Measurements from ENCODE around the gene MAS1L. TPM values are rescaled to one million over a fixed set of nuclear protein-coding genes. Genes with fewer than 3 reads are reported as not detected.

Gene MAS1L
- total RNA-seq, 1 donor from 2014 or later: 0.36 TPM

DNA sequence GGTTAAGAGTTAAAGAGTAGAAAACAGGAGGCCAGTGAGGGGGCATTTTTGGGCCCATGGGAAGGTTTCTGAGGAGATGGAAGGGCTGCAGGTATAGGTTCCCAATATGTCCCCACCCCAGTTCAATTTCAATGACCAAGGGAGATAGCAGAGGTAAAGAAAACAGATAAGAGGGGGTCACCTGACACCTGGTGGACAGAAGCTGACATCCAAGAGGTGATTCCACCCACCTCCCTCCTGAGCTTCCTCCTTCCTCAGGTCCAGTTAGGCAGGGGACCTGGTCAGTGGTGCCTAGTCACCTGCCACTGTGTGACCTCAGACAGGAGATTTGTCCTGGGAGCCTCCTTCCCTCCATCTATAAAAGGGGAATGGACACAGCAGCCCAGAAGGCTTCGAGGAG, 29.5 kb upstream of the MAS1L start:
- ATAC-seq (no peak), DNase-seq (ENCODE audit: low spot score) (no peak)
- intact Hi-C loops (cut with DNase I): no loop called here

DNA sequence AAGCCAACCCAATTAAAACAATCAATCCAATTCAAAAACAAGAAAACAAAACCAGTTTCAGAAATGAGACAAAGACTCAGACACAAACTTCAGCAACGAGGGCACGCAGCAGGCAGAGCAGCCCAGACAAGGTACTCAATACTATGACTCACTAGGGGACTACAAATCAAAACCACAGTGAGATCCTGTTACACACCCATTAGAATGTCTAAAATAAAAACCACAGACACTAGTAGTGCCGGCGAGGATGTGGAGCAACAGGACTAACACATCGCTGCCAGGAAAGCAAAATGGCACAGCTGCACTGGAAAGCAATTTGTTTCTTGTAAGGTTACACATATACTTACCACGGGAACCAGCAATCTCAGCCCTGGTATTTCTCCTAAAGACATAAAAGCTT, 28.4 kb upstream of the MAS1L start:
- DNase-seq (ENCODE audit: low spot score) (no peak), ATAC-seq (no peak)
- intact Hi-C loops (cut with DNase I): no loop called here

- intact Hi-C loops (cut with DNase I): no loop called here
- ATAC-seq (no peak), DNase-seq (ENCODE audit: low spot score) (no peak)
Measured at GRCh38 chr6:29510746-29511300, 23.1 kb upstream of the MAS1L start.

GRCh38 chr6:29510202-29510601, 22.4 kb upstream of the MAS1L start:
- intact Hi-C loops (cut with DNase I): no loop called here
- DNase-seq (ENCODE audit: low spot score) (no peak), ATAC-seq (no peak)

- DNase-seq (ENCODE audit: low spot score): no peak
- ATAC-seq: no peak
- intact Hi-C loops (cut with DNase I): no loop called here
Measured at GRCh38 chr6:29509711-29510110, 22.0 kb upstream of the MAS1L start.

DNA sequence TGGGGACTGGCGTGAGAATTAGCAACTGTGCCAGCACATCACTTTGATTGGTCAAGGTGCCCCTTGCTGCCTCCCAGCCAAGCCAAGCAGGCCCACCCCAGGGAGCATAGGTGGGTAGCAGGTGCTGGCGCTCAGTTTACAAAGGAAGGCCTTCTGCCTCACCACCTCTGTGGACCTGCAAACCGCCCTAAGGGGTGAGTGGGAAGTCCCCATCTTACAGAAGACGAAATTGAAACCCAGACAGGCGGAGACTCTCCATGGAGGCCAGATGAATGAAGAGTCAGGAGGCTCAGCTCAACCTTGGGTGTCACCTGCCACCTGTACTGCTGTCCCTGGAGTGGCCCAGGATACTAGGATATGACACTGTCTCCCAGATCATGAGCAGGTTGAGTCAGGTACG, 21.5 kb upstream of the MAS1L start:
- intact Hi-C loops (cut with DNase I): no loop called here
- DNase-seq (ENCODE audit: low spot score) (no peak), ATAC-seq (no peak)

GRCh38 chr6:29507319-29507718, 19.6 kb upstream of the MAS1L start:
- DNase-seq (ENCODE audit: low spot score) (no peak), ATAC-seq (no peak)
- intact Hi-C loops (cut with DNase I): no loop called here

DNA sequence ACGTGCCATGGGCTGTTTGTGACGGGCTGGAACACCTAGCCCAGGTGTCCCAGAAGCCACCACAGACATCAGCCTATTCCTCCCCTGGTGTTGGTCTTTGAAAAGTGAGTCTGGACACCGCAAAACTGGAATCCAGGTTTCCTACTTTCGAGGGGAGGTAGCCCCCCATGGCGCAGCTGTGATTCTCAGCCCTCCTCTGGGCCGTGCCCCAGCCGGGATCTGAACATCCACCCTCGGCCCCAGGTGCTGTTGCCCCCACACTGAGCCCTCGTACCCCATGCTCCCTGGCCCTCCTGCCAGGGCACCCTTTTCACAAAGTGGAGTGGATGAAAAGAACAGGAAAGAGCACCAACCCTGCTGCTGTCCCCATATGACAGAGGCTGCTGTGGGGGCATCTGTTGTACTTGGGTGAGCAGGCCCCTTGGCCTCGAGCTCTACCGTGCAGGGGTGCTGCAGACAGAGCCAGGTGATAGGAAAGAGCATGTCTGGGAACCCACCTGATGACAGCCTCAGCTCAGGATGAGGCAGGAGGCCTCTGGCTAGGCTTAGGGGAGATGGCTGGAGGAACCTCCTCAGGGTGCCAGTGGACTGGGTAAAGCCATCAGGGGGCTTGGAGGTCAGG, 18.8 kb upstream of the MAS1L start:
- ATAC-seq: no peak
- intact Hi-C loops (cut with DNase I): no loop called here
- DNase-seq (ENCODE audit: low spot score): no peak

- DNase-seq (ENCODE audit: low spot score) (no peak), ATAC-seq (no peak)
- intact Hi-C loops (cut with DNase I): no loop called here
Measured at GRCh38 chr6:29505808-29506207, 18.1 kb upstream of the MAS1L start.

DNA sequence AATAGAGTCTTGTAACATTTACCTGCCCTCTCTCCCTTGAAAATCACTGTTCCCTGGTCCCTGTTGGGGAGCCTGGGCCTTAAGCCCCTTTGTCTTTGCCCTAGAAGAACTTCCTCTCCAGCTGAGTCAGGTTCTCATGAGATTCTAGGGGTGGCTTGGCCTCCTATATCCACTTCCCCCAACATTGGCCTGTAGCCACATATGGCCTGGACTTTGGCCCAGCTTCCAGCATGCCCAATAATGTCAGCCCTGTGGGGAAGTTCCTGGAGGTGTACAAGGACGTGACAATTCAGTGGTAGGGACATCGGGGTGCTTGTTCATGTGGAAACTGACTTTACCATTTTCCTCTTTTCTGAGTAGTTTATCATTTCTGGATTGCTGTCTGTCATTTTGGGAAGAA, 17.2 kb upstream of the MAS1L start:
- DNase-seq (ENCODE audit: low spot score) (no peak), ATAC-seq (no peak)
- intact Hi-C loops (cut with DNase I): no loop called here

DNA sequence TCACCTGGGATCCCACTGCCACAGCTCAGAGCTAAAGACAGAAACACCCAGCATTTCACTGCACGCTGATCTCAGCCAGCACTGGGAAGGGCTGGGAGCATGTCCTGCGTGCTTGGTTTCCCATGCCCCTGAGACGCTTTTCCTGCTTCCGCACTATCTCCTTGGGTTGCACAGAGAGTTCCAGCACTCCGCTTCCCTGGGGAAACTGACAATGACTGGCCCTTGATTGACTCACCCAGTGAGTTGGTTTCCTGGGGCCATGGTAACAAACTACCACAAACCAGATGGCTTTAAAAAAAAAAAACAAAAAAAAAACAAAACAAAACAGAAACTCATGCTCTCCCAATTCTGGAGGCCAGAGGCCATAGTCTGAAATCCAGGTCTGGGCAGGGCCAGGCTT, 14.8 kb upstream of the MAS1L start:
- DNase-seq (ENCODE audit: low spot score) (no peak), ATAC-seq (no peak)
- intact Hi-C loops (cut with DNase I): no loop called here

GRCh38 chr6:29502181-29502580, 14.4 kb upstream of the MAS1L start:
- ATAC-seq: no peak
- no peak for DNase-seq (ENCODE audit: low spot score)
- intact Hi-C loops (cut with DNase I): no loop called here

DNA sequence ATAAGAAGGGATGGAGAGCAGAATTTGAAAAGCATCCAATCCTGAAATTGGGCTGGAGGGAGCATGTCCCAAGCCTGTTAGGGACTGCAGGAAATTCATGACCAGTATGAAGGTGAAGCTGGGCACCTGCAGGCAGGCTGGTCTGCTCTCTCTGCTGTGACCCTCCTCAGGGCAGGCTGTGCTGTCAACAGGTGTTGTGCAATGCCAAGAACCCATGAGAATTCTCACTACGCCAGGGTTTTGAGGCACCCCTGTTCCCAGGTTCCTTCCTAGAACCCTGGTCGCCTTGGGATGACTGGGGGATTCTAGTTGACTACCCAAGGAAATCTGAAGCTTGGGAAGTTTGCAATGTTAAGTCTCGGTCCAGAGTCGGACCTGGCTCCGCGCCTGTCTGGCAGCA, 13.3 kb upstream of the MAS1L start:
- ATAC-seq (no peak), DNase-seq (ENCODE audit: low spot score) (no peak)
- intact Hi-C loops (cut with DNase I): no loop called here

DNA sequence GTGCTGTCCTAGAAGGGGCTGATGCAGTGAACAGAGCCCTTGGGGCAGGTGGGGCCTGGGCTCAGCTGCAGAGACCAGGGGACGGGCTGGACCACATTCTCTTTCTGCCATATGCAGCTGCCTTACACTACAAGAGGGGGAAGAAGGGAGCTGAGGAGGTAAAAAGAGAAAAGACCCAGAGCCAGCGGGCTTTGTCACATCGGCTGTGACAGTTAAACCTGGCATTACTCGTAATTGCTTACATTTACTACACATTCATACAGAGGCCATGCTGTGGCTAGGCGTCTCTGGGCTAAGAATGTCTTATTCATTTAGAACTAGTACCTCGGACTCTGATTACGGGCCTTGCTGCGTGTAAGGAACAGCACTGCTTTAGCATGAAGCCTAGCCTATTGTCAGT, 12.8 kb upstream of the MAS1L start:
- no peak for DNase-seq (ENCODE audit: low spot score)
- intact Hi-C loops (cut with DNase I): no loop called here
- no peak for ATAC-seq

- intact Hi-C loops (cut with DNase I): no loop called here
- no peak for ATAC-seq
- DNase-seq (ENCODE audit: low spot score): no peak
Measured at GRCh38 chr6:29499704-29500103, 11.9 kb upstream of the MAS1L start.

DNA sequence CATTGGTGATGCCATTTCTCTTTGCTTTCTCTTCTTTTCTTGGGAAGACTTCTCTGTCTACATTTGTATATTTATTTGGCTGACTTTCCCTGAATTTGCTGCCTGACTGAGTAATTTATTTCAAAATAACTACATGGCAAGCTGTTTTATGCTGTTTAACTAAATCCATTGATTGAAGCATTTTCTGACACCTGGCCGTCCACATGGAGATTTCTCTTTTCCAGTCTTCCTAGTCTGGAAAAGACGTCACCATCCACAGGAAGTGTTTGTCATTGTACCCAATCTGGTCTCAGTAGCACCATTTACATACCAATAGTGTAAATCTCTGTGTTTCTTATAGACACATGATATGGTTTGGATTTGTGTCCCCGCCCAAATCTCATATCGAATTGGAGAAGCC, 9.2 kb upstream of the MAS1L start:
- intact Hi-C loops (cut with DNase I): no loop called here
- no peak for DNase-seq (ENCODE audit: low spot score)
- ATAC-seq: no peak

GRCh38 chr6:29495571-29495970, 7.8 kb upstream of the MAS1L start:
- ATAC-seq: no peak
- intact Hi-C loops (cut with DNase I): no loop called here
- DNase-seq (ENCODE audit: low spot score): no peak

DNA sequence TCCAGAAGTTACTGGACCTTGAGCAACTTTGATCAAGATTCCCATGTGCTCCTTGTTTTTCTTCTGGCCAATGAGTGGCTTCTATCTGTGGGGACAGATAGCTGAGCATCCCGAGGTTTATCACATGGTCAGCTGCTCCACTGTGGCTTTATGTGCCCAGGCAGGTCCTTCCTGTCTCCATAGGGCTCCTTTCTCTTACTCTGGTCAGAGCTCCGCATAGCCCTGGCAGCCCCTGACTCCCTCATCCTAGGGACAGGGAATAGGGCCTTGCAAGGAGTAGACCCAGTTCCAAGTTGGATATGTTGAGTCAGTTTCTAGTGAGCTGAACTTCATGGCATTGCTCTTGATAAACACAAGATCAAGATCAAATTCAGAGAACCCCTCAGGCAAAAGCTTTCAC, 6.4 kb upstream of the MAS1L start:
- ATAC-seq: no peak
- intact Hi-C loops (cut with DNase I): no loop called here
- no peak for DNase-seq (ENCODE audit: low spot score)

DNA sequence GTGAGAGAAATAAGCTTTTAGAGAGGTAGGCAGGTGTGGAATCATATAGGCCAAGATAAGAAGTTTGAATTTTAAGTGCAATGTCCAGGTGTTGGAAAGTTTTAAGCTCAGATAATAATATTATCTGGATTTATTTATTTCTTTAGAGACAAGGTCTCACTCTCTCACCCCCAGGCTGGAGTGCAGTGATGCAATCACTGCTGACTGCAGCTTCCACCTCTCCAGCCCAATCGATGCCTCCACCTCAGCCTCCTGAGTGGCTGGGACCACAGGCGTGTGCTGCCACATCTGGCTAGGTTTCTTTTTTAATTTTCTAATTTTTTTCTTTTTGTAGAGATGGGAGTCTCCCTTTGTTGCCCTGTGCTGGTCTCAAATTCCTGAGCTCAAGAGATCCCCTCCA, 5.5 kb upstream of the MAS1L start:
- no peak for ATAC-seq
- no peak for DNase-seq (ENCODE audit: low spot score)
- intact Hi-C loops (cut with DNase I): no loop called here

- no peak for ATAC-seq
- intact Hi-C loops (cut with DNase I): no loop called here
Measured at GRCh38 chr6:29491574-29491973, 3.8 kb upstream of the MAS1L start.

GRCh38 chr6:29490552-29490951, 2.8 kb upstream of the MAS1L start:
- ATAC-seq: no peak
- intact Hi-C loops (cut with DNase I): no loop called here
- no peak for DNase-seq (ENCODE audit: low spot score)

More at GRCh38 chr6:29491574-29491973, 3.8 kb upstream of the MAS1L start:
- DNase-seq (ENCODE audit: low spot score): no peak

All from sciatic nerve (tissue), 2 donors.